ENCODE measurements around the gene TNFAIP2.
"Not testable (repeated sequence)": the region's sequence is repeated elsewhere in the genome, so short reads cannot be mapped to it uniquely, and the experiment has no call there.

The TNFAIP2 gene

GRCh38 chr14:103107941-103108748 is 15.1 kb upstream of the TNFAIP2 start:
- DNase-seq (ENCODE audit: low read depth): no peak

GRCh38 chr14:103108749-103109207 is 14.5 kb upstream of the TNFAIP2 start:
- no peak for DNase-seq (ENCODE audit: low read depth)

- DNase-seq (ENCODE audit: low read depth): no peak
These were observed 13.5 kb upstream of the TNFAIP2 start for GRCh38 chr14:103109535-103110441.

GRCh38 chr14:103110681-103111231 is 12.5 kb upstream of the TNFAIP2 start:
- DNase-seq (ENCODE audit: low read depth): no peak

- DNase-seq (ENCODE audit: low read depth): no peak
These were observed 11.9 kb upstream of the TNFAIP2 start for GRCh38 chr14:103111232-103111868.

- no peak for DNase-seq (ENCODE audit: low read depth)
These were observed 10.6 kb upstream of the TNFAIP2 start for GRCh38 chr14:103112400-103113243.

- no peak for DNase-seq (ENCODE audit: low read depth)
These were observed 10.0 kb upstream of the TNFAIP2 start for GRCh38 chr14:103113303-103113702.

GRCh38 chr14:103113774-103114173 is 9.5 kb upstream of the TNFAIP2 start:
- no peak for DNase-seq (ENCODE audit: low read depth)

GRCh38 chr14:103115086-103115679 is 8.1 kb upstream of the TNFAIP2 start:
- DNase-seq (ENCODE audit: low read depth): not testable (repeated sequence)

GRCh38 chr14:103115845-103116572 is 7.3 kb upstream of the TNFAIP2 start:
- no peak for DNase-seq (ENCODE audit: low read depth)

- no peak for DNase-seq (ENCODE audit: low read depth)
These were observed 6.6 kb upstream of the TNFAIP2 start for GRCh38 chr14:103116636-103117035.

GRCh38 chr14:103117499-103117898 is 5.8 kb upstream of the TNFAIP2 start:
- DNase-seq (ENCODE audit: low read depth): not testable (repeated sequence)

GRCh38 chr14:103118018-103118662 is 5.1 kb upstream of the TNFAIP2 start:
- DNase-seq (ENCODE audit: low read depth): no peak

- DNase-seq (ENCODE audit: low read depth): no peak
These were observed 4.4 kb upstream of the TNFAIP2 start for GRCh38 chr14:103118663-103119404.

GRCh38 chr14:103119527-103119926 is 3.7 kb upstream of the TNFAIP2 start:
- not testable (repeated sequence) for DNase-seq (ENCODE audit: low read depth)

GRCh38 chr14:103121121-103121845 is 2.0 kb upstream of the TNFAIP2 start:
- DNase-seq (ENCODE audit: low read depth): no peak

GRCh38 chr14:103121846-103122584 is 1.2 kb upstream of the TNFAIP2 start:
- no peak for DNase-seq (ENCODE audit: low read depth)
